HUDEP-2 (cell line): ENCODE results near the gene CEP95.
A peak's percentile ranks its signal among the peaks of the same experiment; 100 is the strongest.
"Not testable (repeated sequence)": the region's sequence is repeated elsewhere in the genome, so short reads cannot be mapped to it uniquely, and the experiment has no call there.

ENCODE experiments used
- DNase-seq, 76 experiments: peaks; one replicate each; lab custom pipeline; 2025; ENCODE audit not compliant: unreplicated experiment in 76 of 76; lab: John Stamatoyannopoulos, UW

The CEP95 gene

GRCh38 chr17:64494121-64494520 is 12.7 kb upstream of the CEP95 start:
- DNase-seq = no peak

- DNase-seq = not testable (repeated sequence)
Observed at GRCh38 chr17:64495300-64495699, 11.5 kb upstream of the CEP95 start.

- DNase-seq = peak in 3 of 76 experiments; percentile 12 to 51 (median 36)
Observed at GRCh38 chr17:64496348-64496785, 10.4 kb upstream of the CEP95 start.

GRCh38 chr17:64496786-64497564 is 9.8 kb upstream of the CEP95 start, which contains the start of gene POLG2:
Gene POLG2, minus strand, starts transcription at chr17:64497054. Its CDS starts 86 bp downstream, at chr17:64496968.
- DNase-seq = peak in 74 of 76 experiments; percentile 23 to 95 (median 84)

GRCh38 chr17:64497565-64498035 is 9.2 kb upstream of the CEP95 start:
- peak in 8 of 76 experiments; percentile 13 to 35 (median 33) for DNase-seq

- no peak for DNase-seq
Observed at GRCh38 chr17:64498308-64499203, 8.2 kb upstream of the CEP95 start.

- no peak for DNase-seq
Observed at GRCh38 chr17:64499805-64500486, 6.8 kb upstream of the CEP95 start.

- DNase-seq = no peak
Observed at GRCh38 chr17:64500487-64500859, 6.3 kb upstream of the CEP95 start.

GRCh38 chr17:64500862-64501765 is 5.7 kb upstream of the CEP95 start:
- DNase-seq = no peak

GRCh38 chr17:64502021-64502420 is 4.8 kb upstream of the CEP95 start:
- no peak for DNase-seq

GRCh38 chr17:64502809-64503208 is 4.0 kb upstream of the CEP95 start:
- no peak for DNase-seq

GRCh38 chr17:64503341-64503740 is 3.4 kb upstream of the CEP95 start:
- no peak for DNase-seq

GRCh38 chr17:64503821-64504768 is 2.7 kb upstream of the CEP95 start:
- no peak for DNase-seq

- DNase-seq = peak in 19 of 76 experiments; percentile 20 to 84 (median 56)
Observed at GRCh38 chr17:64504769-64505339, 1.9 kb upstream of the CEP95 start.

GRCh38 chr17:64505340-64506200 is 1.2 kb upstream of the CEP95 start:
- DNase-seq = peak in 74 of 76 experiments; percentile 9 to 86 (median 74)

GRCh38 chr17:64506201-64506575 is 589 bp upstream of the CEP95 start, which contains the start of gene DDX5:
Gene DDX5, minus strand, starts transcription at chr17:64506289. Its CDS starts 170 bp downstream, at chr17:64506119.
- DNase-seq = peak in 75 of 76 experiments; percentile 34 to 100 (median 97)

- DNase-seq = peak in 34 of 76 experiments; percentile 3 to 63 (median 26)
Observed at GRCh38 chr17:64507413-64507782, 621 bp downstream of the CEP95 start.
